ENCODE measurements around the gene SNAPIN. TPM values are rescaled to one million over a fixed set of nuclear protein-coding genes. Genes with fewer than 3 reads are reported as not detected.
"Not testable (repeated sequence)": the region's sequence is repeated elsewhere in the genome, so short reads cannot be mapped to it uniquely, and the experiment has no call there.

SNAPIN gene
- total RNA-seq, 1 donor from 2014 or later: 43.2 TPM

DNA sequence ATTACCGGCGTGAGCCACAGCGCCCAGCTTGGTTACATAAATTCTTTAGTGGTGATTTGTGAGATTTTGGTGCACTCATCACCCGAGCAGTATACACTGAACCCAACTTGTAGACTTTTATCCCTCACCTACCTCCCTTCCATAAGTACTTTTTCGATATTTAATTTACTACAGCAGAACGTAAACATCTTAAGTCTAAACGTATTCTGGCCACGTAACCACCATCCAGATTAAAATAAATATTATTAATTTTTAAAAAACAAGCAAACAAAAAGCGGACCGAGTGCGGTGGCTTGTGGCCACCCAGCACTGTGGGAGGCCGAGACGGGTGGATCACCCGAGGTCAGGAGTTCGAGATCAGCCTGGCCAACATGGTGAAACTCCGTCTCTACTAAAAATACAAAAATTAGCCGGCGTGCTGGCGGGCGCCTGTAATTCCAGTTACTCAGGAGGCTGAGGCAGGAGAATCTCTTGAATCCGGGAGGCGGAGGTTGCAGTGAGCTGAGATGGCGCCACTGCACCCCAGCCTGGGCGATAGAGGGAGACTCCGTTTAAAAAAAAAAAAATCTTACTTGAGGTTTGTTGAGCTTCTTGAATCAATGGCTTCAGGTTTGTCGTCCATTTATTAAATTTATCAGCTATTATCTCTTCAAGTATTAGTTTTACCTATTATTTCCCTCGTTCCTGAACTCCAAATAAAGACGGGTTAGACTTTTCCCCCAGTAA lies 13.3 kb downstream of the SNAPIN start:
- H3K4me3 ChIP-seq: peak overlapping the region; percentile 43 to 84
- peak overlapping the region; percentile 86 for H3K27ac ChIP-seq
- H3K9me3 ChIP-seq; DNase-seq (ENCODE audit: extremely low spot score in 2 of 2); H3K27me3 ChIP-seq: not testable (repeated sequence)
- peaks cover 28% of the 10 kb centered on the region for H3K4me1 ChIP-seq
- peaks cover 6 to 27% of the 10 kb centered on the region in 2 donors for H3K36me3 ChIP-seq
- TF ChIP-seq POLR2AphosphoS5 (IDR thresholded peaks at IDR 0.05; ENCODE audit: insufficient read depth in 1 of 2, low read depth in 1 of 2): peak in 1 of 2 donors; percentile 40
- intact Hi-C loops (cut with DNase I): loop anchor here (10.0 kb wide), 1 partner anchor 283 kb away; the partner anchor contains the start of gene CRTC2

DNA sequence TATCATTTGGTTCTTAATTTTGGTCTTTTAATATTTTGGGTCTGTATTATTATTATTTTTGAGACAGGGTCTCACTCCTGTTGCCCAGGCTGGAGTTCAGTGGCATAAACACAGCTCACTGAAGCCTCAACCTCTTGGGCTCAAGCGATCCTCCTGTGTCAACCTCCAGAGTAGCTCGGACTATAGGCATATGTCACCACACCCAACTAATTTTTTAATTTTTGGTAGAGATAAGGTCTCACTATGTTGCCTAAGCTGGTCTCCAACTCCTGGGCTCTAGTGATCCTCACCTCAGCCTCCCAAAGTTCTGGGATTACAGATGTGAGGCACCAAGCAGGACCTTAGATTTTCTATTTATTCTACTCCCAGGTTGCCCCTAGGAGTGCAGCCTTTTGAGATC lies 15.0 kb downstream of the SNAPIN start:
- no peaks in the 10 kb centered on the region for H3K9me3 ChIP-seq
- no peak overlapping the region for H3K27ac ChIP-seq
- peaks cover 31% of the 10 kb centered on the region for H3K4me1 ChIP-seq
- H3K36me3 ChIP-seq: peaks cover 0 to 9% of the 10 kb centered on the region in 2 donors
- H3K27me3 ChIP-seq: no peaks in the 10 kb centered on the region
- no peak for DNase-seq (ENCODE audit: extremely low spot score in 2 of 2)
- intact Hi-C loops (cut with DNase I): loop anchor here (10.0 kb wide), 1 partner anchor 281 kb away; the partner anchor contains the start of gene CRTC2
- TF ChIP-seq POLR2AphosphoS5 (IDR thresholded peaks at IDR 0.05; ENCODE audit: insufficient read depth in 1 of 2, low read depth in 1 of 2) (no peak), POLR2A (IDR thresholded peaks at IDR 0.05) (no peak)
- TF ChIP-seq, protein P1, sequence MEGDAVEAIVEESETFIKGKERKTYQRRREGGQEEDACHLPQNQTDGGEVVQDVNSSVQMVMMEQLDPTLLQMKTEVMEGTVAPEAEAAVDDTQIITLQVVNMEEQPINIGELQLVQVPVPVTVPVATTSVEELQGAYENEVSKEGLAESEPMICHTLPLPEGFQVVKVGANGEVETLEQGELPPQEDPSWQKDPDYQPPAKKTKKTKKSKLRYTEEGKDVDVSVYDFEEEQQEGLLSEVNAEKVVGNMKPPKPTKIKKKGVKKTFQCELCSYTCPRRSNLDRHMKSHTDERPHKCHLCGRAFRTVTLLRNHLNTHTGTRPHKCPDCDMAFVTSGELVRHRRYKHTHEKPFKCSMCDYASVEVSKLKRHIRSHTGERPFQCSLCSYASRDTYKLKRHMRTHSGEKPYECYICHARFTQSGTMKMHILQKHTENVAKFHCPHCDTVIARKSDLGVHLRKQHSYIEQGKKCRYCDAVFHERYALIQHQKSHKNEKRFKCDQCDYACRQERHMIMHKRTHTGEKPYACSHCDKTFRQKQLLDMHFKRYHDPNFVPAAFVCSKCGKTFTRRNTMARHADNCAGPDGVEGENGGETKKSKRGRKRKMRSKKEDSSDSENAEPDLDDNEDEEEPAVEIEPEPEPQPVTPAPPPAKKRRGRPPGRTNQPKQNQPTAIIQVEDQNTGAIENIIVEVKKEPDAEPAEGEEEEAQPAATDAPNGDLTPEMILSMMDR (IDR thresholded peaks at IDR 0.05): no peak
- H3K4me3 ChIP-seq: no peak overlapping the region

DNA sequence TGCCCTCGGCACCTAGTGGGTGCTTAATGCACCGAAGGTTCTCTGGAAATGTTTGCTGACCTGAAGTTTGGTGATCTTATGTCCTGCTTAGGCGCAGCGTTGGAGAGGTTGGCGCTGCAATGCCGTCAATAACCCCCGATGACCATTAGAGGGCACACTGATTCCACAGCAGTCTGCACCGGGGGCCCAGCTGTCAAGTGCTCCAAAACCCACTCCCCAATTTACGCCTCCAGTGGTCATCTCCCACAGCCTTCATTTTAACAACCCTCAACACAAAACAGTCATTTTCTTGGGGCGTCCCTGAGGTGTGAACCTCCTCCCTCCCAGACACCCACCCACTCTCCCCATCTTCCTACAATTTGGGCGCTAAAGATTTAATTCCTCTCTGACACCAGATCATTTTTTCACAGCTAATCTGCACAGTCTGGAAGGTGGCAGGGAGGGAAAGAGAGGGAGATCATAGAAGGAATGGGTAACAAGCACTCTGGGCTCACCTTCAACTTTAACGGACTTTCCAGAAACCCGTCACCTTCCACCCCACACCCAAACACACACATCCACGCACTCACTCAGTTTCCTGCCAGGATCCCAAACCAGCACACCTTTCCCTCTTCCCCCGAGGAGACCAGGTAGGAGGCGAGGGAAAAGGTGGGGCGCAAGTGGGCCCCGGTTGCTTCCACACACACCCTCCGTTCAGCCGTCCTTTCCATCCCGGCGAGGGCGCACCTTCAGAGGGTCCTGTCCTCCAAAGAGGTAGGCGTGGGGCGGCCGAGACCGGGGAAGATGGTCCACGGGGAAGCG lies 19.4 kb downstream of the SNAPIN start:
- TF ChIP-seq POLR2A (IDR thresholded peaks at IDR 0.05): no peak
- TF ChIP-seq, protein P1 (IDR thresholded peaks at IDR 0.05): peak; percentile 57 to 77 (median 77)
- Histone ChIP-seq H3K36me3 (no peaks in the 10 kb centered on the region), H3K9me3 (no peaks in the 10 kb centered on the region), H3K27me3 (no peaks in the 10 kb centered on the region), H3K27ac (peak overlapping the region; percentile 73), H3K4me1 (peaks cover 21% of the 10 kb centered on the region), H3K4me3 (peak overlapping the region; percentile 63 to 64)
- intact Hi-C loops (cut with DNase I): loop anchor here (5.0 to 10.0 kb wide), 3 partner anchors 74 to 277 kb away; partner anchors contain the start of gene CRTC2
- no peak for DNase-seq (ENCODE audit: extremely low spot score in 2 of 2)

DNA sequence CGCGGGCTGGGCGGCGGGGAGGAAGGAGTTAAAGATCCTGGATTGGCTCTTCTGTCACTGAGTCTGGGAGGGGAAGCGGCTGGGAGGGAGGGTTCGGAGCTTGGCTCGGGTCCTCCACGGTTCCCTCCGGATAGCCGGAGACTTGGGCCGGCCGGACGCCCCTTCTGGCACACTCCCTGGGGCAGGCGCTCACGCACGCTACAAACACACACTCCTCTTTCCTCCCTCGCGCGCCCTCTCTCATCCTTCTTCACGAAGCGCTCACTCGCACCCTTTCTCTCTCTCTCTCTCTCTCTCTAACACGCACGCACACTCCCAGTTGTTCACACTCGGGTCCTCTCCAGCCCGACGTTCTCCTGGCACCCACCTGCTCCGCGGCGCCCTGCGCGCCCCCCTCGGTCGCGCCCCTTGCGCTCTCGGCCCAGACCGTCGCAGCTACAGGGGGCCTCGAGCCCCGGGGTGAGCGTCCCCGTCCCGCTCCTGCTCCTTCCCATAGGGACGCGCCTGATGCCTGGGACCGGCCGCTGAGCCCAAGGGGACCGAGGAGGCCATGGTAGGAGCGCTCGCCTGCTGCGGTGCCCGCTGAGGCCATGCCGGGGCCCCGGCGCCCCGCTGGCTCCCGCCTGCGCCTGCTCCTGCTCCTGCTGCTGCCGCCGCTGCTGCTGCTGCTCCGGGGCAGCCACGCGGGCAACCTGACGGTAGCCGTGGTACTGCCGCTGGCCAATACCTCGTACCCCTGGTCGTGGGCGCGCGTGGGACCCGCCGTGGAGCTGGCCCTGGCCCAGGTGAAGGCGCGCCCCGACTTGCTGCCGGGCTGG lies 20.2 kb downstream of the SNAPIN start, which contains the start of gene NPR1:
TSS of gene NPR1 (plus strand) at position 170 of the 818 bp plus-strand sequence. CDS start at position 591, 421 bp downstream.
- TF ChIP-seq POLR2A (IDR thresholded peaks at IDR 0.05) (no peak), POLR2AphosphoS5 (IDR thresholded peaks at IDR 0.05; ENCODE audit: insufficient read depth in 1 of 2, low read depth in 1 of 2) (peak in 1 of 2 donors; percentile 60)
- intact Hi-C loops (cut with DNase I): loop anchor here (5.0 to 10.0 kb wide), 3 partner anchors 74 to 276 kb away; partner anchors contain the start of gene CRTC2
- Histone ChIP-seq H3K9me3 (no peaks in the 10 kb centered on the region), H3K36me3 (no peaks in the 10 kb centered on the region), H3K4me3 (peak within 1 kb of the TSS; percentile 63 to 64), H3K4me1 (peaks cover 21% of the 10 kb centered on the region), H3K27ac (peak within 1 kb of the TSS; percentile 73), H3K27me3 (no peaks in the 10 kb centered on the region)
- DNase-seq (ENCODE audit: extremely low spot score in 2 of 2): no peak

DNA sequence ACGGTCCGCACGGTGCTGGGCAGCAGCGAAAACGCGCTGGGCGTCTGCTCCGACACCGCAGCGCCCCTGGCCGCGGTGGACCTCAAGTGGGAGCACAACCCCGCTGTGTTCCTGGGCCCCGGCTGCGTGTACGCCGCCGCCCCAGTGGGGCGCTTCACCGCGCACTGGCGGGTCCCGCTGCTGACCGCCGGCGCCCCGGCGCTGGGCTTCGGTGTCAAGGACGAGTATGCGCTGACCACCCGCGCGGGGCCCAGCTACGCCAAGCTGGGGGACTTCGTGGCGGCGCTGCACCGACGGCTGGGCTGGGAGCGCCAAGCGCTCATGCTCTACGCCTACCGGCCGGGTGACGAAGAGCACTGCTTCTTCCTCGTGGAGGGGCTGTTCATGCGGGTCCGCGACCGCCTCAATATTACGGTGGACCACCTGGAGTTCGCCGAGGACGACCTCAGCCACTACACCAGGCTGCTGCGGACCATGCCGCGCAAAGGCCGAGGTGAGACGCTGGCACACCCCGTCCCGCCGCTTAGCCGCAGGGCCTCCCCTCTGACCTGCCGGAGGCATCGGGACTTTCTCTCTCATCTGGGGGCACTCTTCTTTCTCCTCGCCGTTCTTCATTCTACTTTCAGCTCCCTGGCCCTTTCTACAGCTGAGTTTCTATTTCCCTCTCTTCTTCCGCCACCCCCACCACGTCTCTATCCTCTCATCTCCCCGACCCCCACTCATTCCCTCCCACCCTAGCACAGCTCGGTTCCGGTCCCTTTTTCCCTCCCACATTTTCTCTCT lies 21.0 kb downstream of the SNAPIN start:
- no peak for TF ChIP-seq POLR2AphosphoS5 (IDR thresholded peaks at IDR 0.05; ENCODE audit: insufficient read depth in 1 of 2, low read depth in 1 of 2)
- no peak for TF ChIP-seq POLR2A (IDR thresholded peaks at IDR 0.05)
- TF ChIP-seq, protein P1 (IDR thresholded peaks at IDR 0.05): peak in 1 of 3 experiments; percentile 28
- Histone ChIP-seq H3K4me1 (peaks cover 21% of the 10 kb centered on the region), H3K4me3 (peak overlapping the region; percentile 63 to 64), H3K27ac (peak overlapping the region; percentile 73), H3K9me3 (no peaks in the 10 kb centered on the region), H3K36me3 (no peaks in the 10 kb centered on the region), H3K27me3 (no peaks in the 10 kb centered on the region)
- DNase-seq (ENCODE audit: extremely low spot score in 2 of 2): no peak
- intact Hi-C loops (cut with DNase I): loop anchor here (5.0 to 10.0 kb wide), 3 partner anchors 73 to 275 kb away; partner anchors contain the start of gene CRTC2
